AG09319 (cell line): Measurements from ENCODE around the gene SLC26A6.
A peak's percentile ranks its signal among the peaks of the same experiment; 100 is the strongest.

Experiments used
- DNase-seq: peaks from one replicate; pipeline ENCODE4 v3.0.0-alpha.2; 2010; ENCODE audit warnings: low read depth; ENCODE audit errors: extremely low read depth
- TF ChIP-seq, protein P1 (sequence below): IDR thresholded peaks from 2 replicates; pipeline ENCODE4 v1.5.1; 2011; ENCODE audit warnings: low read depth, mild to moderate bottlenecking, inconsistent platforms, low read length, moderate library complexity

SLC26A6 gene

DNA sequence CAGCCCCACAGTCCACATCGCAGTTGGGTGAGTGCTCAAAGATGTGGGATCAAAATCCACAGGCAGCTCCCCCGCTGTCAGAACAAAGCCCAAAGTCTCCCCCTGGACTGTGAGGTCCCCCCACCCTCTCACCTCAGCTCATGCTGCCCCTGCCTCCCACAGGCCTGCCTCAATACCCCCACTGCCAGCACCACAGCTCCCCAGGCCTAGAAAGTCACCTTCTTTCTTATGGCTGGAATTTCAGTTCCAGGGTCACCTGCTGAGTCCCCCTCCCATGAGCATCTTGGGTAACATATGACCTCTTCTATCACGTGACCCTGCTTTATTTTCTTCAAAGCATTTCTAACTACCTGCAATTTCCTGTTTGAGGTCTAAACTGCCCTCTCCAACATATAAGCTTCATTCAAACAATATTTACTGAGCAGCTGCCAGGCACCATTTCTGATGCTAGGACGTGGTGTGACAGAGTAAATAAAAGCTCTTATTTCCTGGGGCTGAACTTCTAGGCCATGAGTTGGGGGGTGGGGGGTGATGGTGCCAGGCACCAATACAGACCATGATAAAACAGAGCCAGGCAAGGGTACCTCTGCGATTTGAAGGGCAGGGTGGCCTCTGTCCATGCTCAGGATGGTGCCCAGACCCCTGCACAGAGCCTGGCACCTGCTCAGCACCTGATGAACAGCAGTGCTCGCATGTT, 11.3 kb downstream of the SLC26A6 start:
- TF ChIP-seq, protein P1, sequence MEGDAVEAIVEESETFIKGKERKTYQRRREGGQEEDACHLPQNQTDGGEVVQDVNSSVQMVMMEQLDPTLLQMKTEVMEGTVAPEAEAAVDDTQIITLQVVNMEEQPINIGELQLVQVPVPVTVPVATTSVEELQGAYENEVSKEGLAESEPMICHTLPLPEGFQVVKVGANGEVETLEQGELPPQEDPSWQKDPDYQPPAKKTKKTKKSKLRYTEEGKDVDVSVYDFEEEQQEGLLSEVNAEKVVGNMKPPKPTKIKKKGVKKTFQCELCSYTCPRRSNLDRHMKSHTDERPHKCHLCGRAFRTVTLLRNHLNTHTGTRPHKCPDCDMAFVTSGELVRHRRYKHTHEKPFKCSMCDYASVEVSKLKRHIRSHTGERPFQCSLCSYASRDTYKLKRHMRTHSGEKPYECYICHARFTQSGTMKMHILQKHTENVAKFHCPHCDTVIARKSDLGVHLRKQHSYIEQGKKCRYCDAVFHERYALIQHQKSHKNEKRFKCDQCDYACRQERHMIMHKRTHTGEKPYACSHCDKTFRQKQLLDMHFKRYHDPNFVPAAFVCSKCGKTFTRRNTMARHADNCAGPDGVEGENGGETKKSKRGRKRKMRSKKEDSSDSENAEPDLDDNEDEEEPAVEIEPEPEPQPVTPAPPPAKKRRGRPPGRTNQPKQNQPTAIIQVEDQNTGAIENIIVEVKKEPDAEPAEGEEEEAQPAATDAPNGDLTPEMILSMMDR: no peak
- DNase-seq: no peak

DNA sequence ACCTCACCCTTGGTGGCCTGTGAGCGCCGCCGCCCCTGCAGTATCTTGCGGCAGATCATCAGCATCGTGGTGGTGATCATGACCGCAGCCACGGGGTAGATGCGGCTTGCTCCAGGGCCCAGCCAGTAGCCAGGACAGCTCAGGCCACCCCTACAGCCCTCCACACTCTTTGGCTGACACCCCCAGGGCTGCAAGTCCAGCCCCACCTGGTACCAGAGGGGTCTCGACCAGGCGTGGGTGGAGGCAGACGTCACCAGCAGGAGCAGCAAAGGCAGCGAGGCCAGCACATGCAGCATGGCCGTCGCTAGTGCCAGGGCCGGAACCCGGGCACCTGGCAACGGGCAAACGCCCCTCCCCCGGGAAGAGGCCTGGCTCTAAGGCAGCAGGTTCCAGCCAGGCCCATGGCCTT, 13.8 kb downstream of the SLC26A6 start, which contains the start of gene TMEM89:
TSS of gene TMEM89 (minus strand) at position 309 of the 409 bp plus-strand sequence. CDS start at position 296, 13 bp downstream.
- TF ChIP-seq, protein P1: no peak
- DNase-seq: no peak

DNA sequence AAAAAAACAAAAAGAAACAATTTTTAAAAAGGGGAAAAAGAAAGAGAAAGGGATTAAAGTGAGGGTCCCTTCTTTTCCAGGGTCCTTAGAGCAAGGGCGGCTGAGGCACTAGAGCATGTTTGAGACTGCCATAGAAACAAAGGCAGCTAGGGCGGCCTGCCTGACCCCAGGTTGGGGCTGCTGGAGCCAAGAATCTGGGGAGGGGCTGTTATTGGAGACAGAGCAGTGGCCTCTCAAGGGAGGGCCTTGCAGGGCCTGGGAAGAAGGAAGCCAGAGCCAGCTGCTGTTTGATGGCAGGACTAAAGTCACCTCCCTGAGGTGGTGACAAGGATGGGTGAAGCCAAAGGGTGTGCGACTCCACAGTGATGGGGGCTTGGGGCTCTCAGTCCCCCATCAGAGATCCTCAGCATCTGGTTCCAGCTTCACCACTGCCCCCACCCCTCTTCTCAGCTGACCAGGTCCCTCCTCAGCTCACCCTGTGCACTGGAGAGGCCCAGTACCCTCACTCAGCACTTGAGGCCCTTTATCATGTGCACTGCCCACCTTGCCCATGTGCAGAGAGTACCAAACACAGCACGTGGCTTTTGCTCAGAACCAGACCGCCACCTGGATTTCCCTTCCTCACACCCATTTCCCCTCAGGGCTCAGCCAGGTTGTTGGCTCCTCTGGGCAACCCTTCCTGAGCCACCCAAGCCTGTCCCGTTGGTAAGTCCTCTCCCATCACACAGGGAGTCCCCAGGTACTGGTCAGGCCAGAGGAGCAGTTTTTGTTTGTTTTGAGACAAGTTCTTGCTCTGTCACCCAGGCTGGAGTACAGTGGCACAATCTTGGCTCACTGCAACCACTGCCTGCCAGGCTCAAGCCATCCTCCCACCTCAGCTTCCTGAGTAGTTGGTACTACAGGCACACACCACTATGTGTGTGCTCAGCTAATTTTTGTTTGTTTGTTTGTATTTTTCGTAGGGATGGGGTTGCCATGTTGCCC, 15.4 kb downstream of the SLC26A6 start:
- TF ChIP-seq, protein P1: no peak

DNA sequence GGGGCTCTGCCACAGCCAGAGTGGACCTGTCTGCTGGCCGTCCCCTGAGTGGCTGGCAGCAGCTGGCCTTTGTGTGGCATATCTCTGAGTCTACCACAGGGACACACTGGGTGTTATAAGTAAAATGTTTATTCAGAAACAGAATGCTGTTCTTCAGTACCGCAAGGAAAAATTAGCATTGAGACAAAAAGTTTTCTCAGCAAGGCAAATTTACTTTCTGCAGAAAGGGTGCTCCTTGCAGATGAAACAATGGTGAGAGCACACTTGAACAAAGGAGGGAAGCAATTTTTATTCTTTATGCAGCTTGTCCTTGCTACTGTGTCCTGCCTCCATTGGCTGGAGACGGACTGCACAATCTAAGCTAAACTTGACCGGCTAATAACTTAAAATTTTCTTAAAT, 17.7 kb downstream of the SLC26A6 start:
- DNase-seq: no peak
- TF ChIP-seq, protein P1: no peak

More for the DNA sequence above, 15.4 kb downstream of the SLC26A6 start:
- no peak for DNase-seq

DNA sequence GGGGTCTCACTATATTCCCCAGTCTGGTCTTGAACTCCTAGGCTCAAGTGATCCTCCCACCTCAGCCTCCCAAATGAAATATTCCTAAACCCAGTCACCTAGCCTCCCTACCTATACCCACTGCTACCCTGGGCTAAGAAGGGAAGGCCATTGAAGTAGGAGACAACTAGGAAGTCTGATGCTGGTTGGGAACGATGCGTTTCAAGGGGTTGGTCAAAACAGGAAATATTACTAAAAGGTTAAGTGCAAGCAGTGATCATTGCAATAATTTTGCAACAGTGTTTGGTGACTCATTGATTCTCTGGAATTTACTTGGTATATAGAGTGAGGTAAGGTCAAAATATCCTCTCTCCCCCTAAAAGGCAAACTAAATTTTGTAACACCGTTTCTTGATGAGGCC, 21.2 kb downstream of the SLC26A6 start:
- TF ChIP-seq, protein P1: no peak
- DNase-seq: peak; percentile 57

DNA sequence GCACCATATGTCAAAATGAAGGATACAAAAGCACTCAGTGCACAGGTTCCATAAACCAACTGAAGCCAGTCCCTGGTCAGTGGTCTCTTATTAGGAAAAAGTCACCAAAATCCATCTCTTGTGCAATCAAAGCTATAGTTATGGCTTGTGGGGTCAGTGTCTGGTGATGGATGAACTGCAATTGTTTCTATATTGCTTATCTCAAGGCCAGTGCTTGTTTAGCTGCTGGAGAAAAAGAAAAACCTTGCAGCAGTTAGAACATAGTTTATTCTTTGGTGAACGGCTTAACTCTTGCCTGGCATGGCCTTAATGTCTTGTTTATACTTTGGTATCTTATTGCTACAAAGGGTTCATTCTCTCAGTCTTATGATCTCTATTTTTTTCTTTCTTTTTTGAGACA, 23.0 kb downstream of the SLC26A6 start:
- no peak for DNase-seq
- TF ChIP-seq, protein P1: no peak
